Measurements from ENCODE around the gene PTPRM.

Gene PTPRM

GRCh38 chr18:8162802-8163201 is 595.7 kb downstream of the PTPRM start:
- Histone ChIP-seq H3K9me3 (ENCODE audit: control insufficient read depth, insufficient read depth, low read length) (no peaks in the 10 kb centered on the region), H3K9me2 (replicated peaks; ENCODE audit: control insufficient read depth, low read length) (no peaks in the 10 kb centered on the region), H3K27ac (ENCODE audit: low read depth, low read length) (no peak overlapping the region), H3K27me3 (ENCODE audit: control insufficient read depth, low read length) (no peaks in the 10 kb centered on the region), H3K79me2 (ENCODE audit: control insufficient read depth, low read length) (no peaks in the 10 kb centered on the region), H4K20me1 (ENCODE audit: control insufficient read depth, insufficient read depth, low read depth, low read length) (no peaks in the 10 kb centered on the region), H3K4me2 (ENCODE audit: low read length) (no peak overlapping the region), H3K4me3 (ENCODE audit: low read length) (no peak overlapping the region), H3F3A (ENCODE audit: control insufficient read depth, insufficient read depth) (no peaks in the 10 kb centered on the region), H3K36me3 (ENCODE audit: control insufficient read depth, low read length) (no peaks in the 10 kb centered on the region), H3K4me1 (ENCODE audit: control insufficient read depth, low read length) (no peaks in the 10 kb centered on the region)
- no peak for TF ChIP-seq EZH2phosphoT487 (IDR thresholded peaks at IDR 0.05; ENCODE audit: borderline replicate concordance, low read length)
- no peak for TF ChIP-seq CTCF (IDR thresholded peaks at IDR 0.05; ENCODE audit: low read depth, low read length, poor library complexity, severe bottlenecking)

GRCh38 chr18:8163286-8163959 is 596.3 kb downstream of the PTPRM start:
- H3K27me3 ChIP-seq (ENCODE audit: control insufficient read depth, low read length) = no peaks in the 10 kb centered on the region
- no peaks in the 10 kb centered on the region for H4K20me1 ChIP-seq (ENCODE audit: control insufficient read depth, insufficient read depth, low read depth, low read length)
- no peaks in the 10 kb centered on the region for H3K79me2 ChIP-seq (ENCODE audit: control insufficient read depth, low read length)
- H3K36me3 ChIP-seq (ENCODE audit: control insufficient read depth, low read length) = no peaks in the 10 kb centered on the region
- no peaks in the 10 kb centered on the region for H3F3A ChIP-seq (ENCODE audit: control insufficient read depth, insufficient read depth)
- TF ChIP-seq CTCF (IDR thresholded peaks at IDR 0.05; ENCODE audit: low read depth, low read length, poor library complexity, severe bottlenecking) = no peak
- no peak for TF ChIP-seq EZH2phosphoT487 (IDR thresholded peaks at IDR 0.05; ENCODE audit: borderline replicate concordance, low read length)
- no peaks in the 10 kb centered on the region for H3K9me2 ChIP-seq (replicated peaks; ENCODE audit: control insufficient read depth, low read length)
- H3K9me3 ChIP-seq (ENCODE audit: control insufficient read depth, insufficient read depth, low read length) = no peaks in the 10 kb centered on the region
- H3K4me3 ChIP-seq (ENCODE audit: low read length) = no peak overlapping the region
- H3K4me1 ChIP-seq (ENCODE audit: control insufficient read depth, low read length) = no peaks in the 10 kb centered on the region
- H3K27ac ChIP-seq (ENCODE audit: low read depth, low read length) = no peak overlapping the region
- H3K4me2 ChIP-seq (ENCODE audit: low read length) = no peak overlapping the region

- Histone ChIP-seq H3K9me2 (replicated peaks; ENCODE audit: control insufficient read depth, low read length) (no peaks in the 10 kb centered on the region), H3K79me2 (ENCODE audit: control insufficient read depth, low read length) (no peaks in the 10 kb centered on the region), H3K4me1 (ENCODE audit: control insufficient read depth, low read length) (no peaks in the 10 kb centered on the region), H3K36me3 (ENCODE audit: control insufficient read depth, low read length) (no peaks in the 10 kb centered on the region), H3K9me3 (ENCODE audit: control insufficient read depth, insufficient read depth, low read length) (no peaks in the 10 kb centered on the region), H3K4me3 (ENCODE audit: low read length) (no peak overlapping the region), H3F3A (ENCODE audit: control insufficient read depth, insufficient read depth) (no peaks in the 10 kb centered on the region), H3K27me3 (ENCODE audit: control insufficient read depth, low read length) (no peaks in the 10 kb centered on the region), H3K4me2 (ENCODE audit: low read length) (no peak overlapping the region), H3K27ac (ENCODE audit: low read depth, low read length) (no peak overlapping the region), H4K20me1 (ENCODE audit: control insufficient read depth, insufficient read depth, low read depth, low read length) (no peaks in the 10 kb centered on the region)
- TF ChIP-seq EZH2phosphoT487 (IDR thresholded peaks at IDR 0.05; ENCODE audit: borderline replicate concordance, low read length) (no peak), CTCF (IDR thresholded peaks at IDR 0.05; ENCODE audit: low read depth, low read length, poor library complexity, severe bottlenecking) (no peak)
Measured at GRCh38 chr18:8165095-8165494, 598.0 kb downstream of the PTPRM start.
